GM12872 (cell line): Measurements from ENCODE around the gene METTL21A.

Experiments used
- CTCF ChIP-seq: IDR thresholded peaks from 3 replicates; pipeline ENCODE4 v1.5.1; 2011; ENCODE audit warnings: low read depth, mild to moderate bottlenecking, low read length, moderate library complexity; ENCODE audit not compliant: insufficient read depth

The METTL21A gene

GRCh38 chr2:207584952-207585351 lies 40.2 kb downstream of the METTL21A start:
- no peak for TF ChIP-seq CTCF

GRCh38 chr2:207571370-207571769 lies 53.8 kb downstream of the METTL21A start:
- no peak for TF ChIP-seq CTCF

GRCh38 chr2:207567671-207568070 lies 57.5 kb downstream of the METTL21A start:
- TF ChIP-seq CTCF: no peak

- TF ChIP-seq CTCF: no peak
These were observed 59.3 kb downstream of the METTL21A start for GRCh38 chr2:207565736-207566500.
